Stimulated activated CD8-positive, alpha-beta memory T cell treated with anti-CD3 and anti-CD28 coated beads, Interleukin-12 subunit alpha, Interleukin-12 subunit beta, amount 100 ng/mL, for 1 hour (primary cell): ENCODE data around the gene MOSMO.
A peak's percentile ranks its signal among the peaks of the same experiment; 100 is the strongest.
"Not testable (repeated sequence)": the region's sequence is repeated elsewhere in the genome, so short reads cannot be mapped to it uniquely, and the experiment has no call there.

Experiments used
- DNase-seq: peaks from one replicate; pipeline ENCODE4 v3.0.0-alpha.2; 2020; ENCODE audit warnings: low read depth

The MOSMO gene

GRCh38 chr16:22007509-22008214 is at the start of gene MOSMO:
Gene MOSMO (plus strand): TSS chr16:22008111. CDS start chr16:22008302, 191 bp downstream.
- peak; percentile 49 for DNase-seq

- no peak for DNase-seq
These were observed 48.9 kb upstream of the MOSMO start for GRCh38 chr16:21959050-21959449.

GRCh38 chr16:21962475-21962874 is 45.4 kb upstream of the MOSMO start:
- DNase-seq, result no peak

- no peak for DNase-seq
These were observed 44.0 kb upstream of the MOSMO start for GRCh38 chr16:21963887-21964286.

- no peak for DNase-seq
These were observed 43.6 kb upstream of the MOSMO start for GRCh38 chr16:21964353-21964752.

GRCh38 chr16:21971856-21972255 is 36.1 kb upstream of the MOSMO start:
- DNase-seq, result no peak

- no peak for DNase-seq
These were observed 34.0 kb upstream of the MOSMO start for GRCh38 chr16:21973945-21974344.

GRCh38 chr16:21980032-21980431 is 27.9 kb upstream of the MOSMO start:
- no peak for DNase-seq

- no peak for DNase-seq
These were observed 25.8 kb upstream of the MOSMO start for GRCh38 chr16:21982108-21982507.

GRCh38 chr16:21984062-21984461 is 23.8 kb upstream of the MOSMO start:
- DNase-seq, result no peak

GRCh38 chr16:21985524-21985923 is 22.4 kb upstream of the MOSMO start:
- DNase-seq, result no peak

GRCh38 chr16:21986692-21987246 is 21.1 kb upstream of the MOSMO start:
- no peak for DNase-seq

GRCh38 chr16:21987498-21987897 is 20.4 kb upstream of the MOSMO start:
- DNase-seq, result no peak

- DNase-seq, result no peak
These were observed 18.8 kb upstream of the MOSMO start for GRCh38 chr16:21989133-21989532.

GRCh38 chr16:21989751-21990150 is 18.2 kb upstream of the MOSMO start:
- no peak for DNase-seq

- DNase-seq, result no peak
These were observed 17.4 kb upstream of the MOSMO start for GRCh38 chr16:21990381-21990944.

GRCh38 chr16:21991621-21992020 is 16.3 kb upstream of the MOSMO start:
- no peak for DNase-seq

- no peak for DNase-seq
These were observed 12.9 kb upstream of the MOSMO start for GRCh38 chr16:21994856-21995465.

GRCh38 chr16:21996923-21997696 is 10.8 kb upstream of the MOSMO start:
- no peak for DNase-seq

GRCh38 chr16:21997697-21998480 is 10.0 kb upstream of the MOSMO start:
- no peak for DNase-seq

GRCh38 chr16:22001591-22001990 is 6.3 kb upstream of the MOSMO start:
- no peak for DNase-seq

- not testable (repeated sequence) for DNase-seq
These were observed 5.9 kb upstream of the MOSMO start for GRCh38 chr16:22002047-22002446.
